Measurements from ENCODE around the gene SAG. TPM values are rescaled to one million over a fixed set of nuclear protein-coding genes. Genes with fewer than 3 reads are reported as not detected.

Gene SAG
- polyA plus RNA-seq, 1 experiment, result not detected

- Histone ChIP-seq H3K4me3 (ENCODE audit: low read depth, low read length) (no peak overlapping the region), H3K9me3 (ENCODE audit: control insufficient read depth, insufficient read depth, low read length) (no peaks in the 10 kb centered on the region), H3K27me3 (ENCODE audit: control insufficient read depth, insufficient read depth, low read length) (no peaks in the 10 kb centered on the region), H3K27ac (ENCODE audit: low read depth, low read length) (no peak overlapping the region)
- ChIA-PET POLR2A (no interaction called here), CTCF (no interaction called here)
- DNase-seq (ENCODE audit: low read depth, low spot score), result no peak
- TF ChIP-seq CTCF (IDR thresholded peaks at IDR 0.05; ENCODE audit: low read depth, low read length), result no peak
Measured at GRCh38 chr2:233275223-233275622, 32.4 kb upstream of the SAG start.

- H3K4me3 ChIP-seq (ENCODE audit: low read depth, low read length), result no peak overlapping the region
- no peaks in the 10 kb centered on the region for H3K27me3 ChIP-seq (ENCODE audit: control insufficient read depth, insufficient read depth, low read length)
- POLR2A ChIA-PET, result no interaction called here
Measured at GRCh38 chr2:233278921-233279320, 28.7 kb upstream of the SAG start.

GRCh38 chr2:233280114-233280693 lies 27.4 kb upstream of the SAG start:
- Histone ChIP-seq H3K9me3 (ENCODE audit: control insufficient read depth, insufficient read depth, low read length) (no peaks in the 10 kb centered on the region), H3K4me3 (ENCODE audit: low read depth, low read length) (no peak overlapping the region), H3K27ac (ENCODE audit: low read depth, low read length) (no peak overlapping the region), H3K27me3 (ENCODE audit: control insufficient read depth, insufficient read depth, low read length) (no peaks in the 10 kb centered on the region)
- CTCF ChIA-PET, result interaction anchor here (2.0 to 2.1 kb wide), 2 partner anchors 73 to 164 kb away, joined by 7 to 12 read pairs; no protein-coding TSS in a partner anchor
- TF ChIP-seq CTCF (IDR thresholded peaks at IDR 0.05; ENCODE audit: low read depth, low read length), result no peak
- POLR2A ChIA-PET, result no interaction called here
- DNase-seq (ENCODE audit: low read depth, low spot score), result no peak

More at GRCh38 chr2:233278921-233279320, 28.7 kb upstream of the SAG start:
- Histone ChIP-seq H3K9me3 (ENCODE audit: control insufficient read depth, insufficient read depth, low read length) (no peaks in the 10 kb centered on the region), H3K27ac (ENCODE audit: low read depth, low read length) (no peak overlapping the region)
- DNase-seq (ENCODE audit: low read depth, low spot score), result no peak
- no peak for TF ChIP-seq CTCF (IDR thresholded peaks at IDR 0.05; ENCODE audit: low read depth, low read length)
- CTCF ChIA-PET, result no interaction called here

GRCh38 chr2:233281553-233281952 lies 26.1 kb upstream of the SAG start:
- no peak for DNase-seq (ENCODE audit: low read depth, low spot score)
- no peak for TF ChIP-seq CTCF (IDR thresholded peaks at IDR 0.05; ENCODE audit: low read depth, low read length)
- H3K4me3 ChIP-seq (ENCODE audit: low read depth, low read length), result no peak overlapping the region
- no peak overlapping the region for H3K27ac ChIP-seq (ENCODE audit: low read depth, low read length)
- no peaks in the 10 kb centered on the region for H3K27me3 ChIP-seq (ENCODE audit: control insufficient read depth, insufficient read depth, low read length)
- POLR2A ChIA-PET, result no interaction called here
- no peaks in the 10 kb centered on the region for H3K9me3 ChIP-seq (ENCODE audit: control insufficient read depth, insufficient read depth, low read length)
- CTCF ChIA-PET, result interaction anchor here (0.9 to 2.1 kb wide), 3 partner anchors 30 to 162 kb away, joined by 3 to 12 read pairs (median 7); partner anchors contain the start of gene ATG16L1

- no peaks in the 10 kb centered on the region for H3K9me3 ChIP-seq (ENCODE audit: control insufficient read depth, insufficient read depth, low read length)
- no peak overlapping the region for H3K4me3 ChIP-seq (ENCODE audit: low read depth, low read length)
- no peak overlapping the region for H3K27ac ChIP-seq (ENCODE audit: low read depth, low read length)
- TF ChIP-seq CTCF (IDR thresholded peaks at IDR 0.05; ENCODE audit: low read depth, low read length), result no peak
- no peak for DNase-seq (ENCODE audit: low read depth, low spot score)
- ChIA-PET CTCF (interaction anchor here (0.7 to 2.1 kb wide), 4 partner anchors 31 to 162 kb away, joined by 3 to 12 read pairs (median 5); partner anchors contain the start of gene ATG16L1), POLR2A (no interaction called here)
- H3K27me3 ChIP-seq (ENCODE audit: control insufficient read depth, insufficient read depth, low read length), result no peaks in the 10 kb centered on the region
Measured at GRCh38 chr2:233281992-233282603, 25.5 kb upstream of the SAG start.
